NCI-H526 (cell line): ENCODE data around the gene TMA16.

ENCODE experiments used
- DNase-seq, 2 experiments: peaks; one replicate each; lab custom pipeline; 2025; lab: John Stamatoyannopoulos, UW

TMA16 gene

DNA sequence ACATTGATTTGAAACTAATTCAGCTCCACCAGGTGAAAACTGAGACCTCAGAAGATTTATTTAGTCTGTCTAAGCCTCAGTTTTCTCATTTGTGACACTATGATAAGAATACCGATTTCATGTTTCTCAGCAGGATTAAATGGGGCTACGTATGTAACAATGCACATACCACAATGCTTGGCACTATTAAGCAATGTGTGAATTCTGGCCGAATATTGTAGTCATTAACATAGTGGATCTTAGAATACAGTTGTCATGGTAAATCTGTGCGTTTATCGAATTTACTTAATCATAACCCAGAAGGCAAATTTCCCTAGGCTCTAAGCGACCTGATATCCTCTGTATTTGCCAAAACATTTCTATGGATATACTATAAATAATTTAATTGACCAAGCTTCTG is 69.1 kb downstream of the TMA16 start:
- no peak for DNase-seq

- no peak for DNase-seq
Measured at GRCh38 chr4:163564221-163564720, 69.8 kb downstream of the TMA16 start.

DNA sequence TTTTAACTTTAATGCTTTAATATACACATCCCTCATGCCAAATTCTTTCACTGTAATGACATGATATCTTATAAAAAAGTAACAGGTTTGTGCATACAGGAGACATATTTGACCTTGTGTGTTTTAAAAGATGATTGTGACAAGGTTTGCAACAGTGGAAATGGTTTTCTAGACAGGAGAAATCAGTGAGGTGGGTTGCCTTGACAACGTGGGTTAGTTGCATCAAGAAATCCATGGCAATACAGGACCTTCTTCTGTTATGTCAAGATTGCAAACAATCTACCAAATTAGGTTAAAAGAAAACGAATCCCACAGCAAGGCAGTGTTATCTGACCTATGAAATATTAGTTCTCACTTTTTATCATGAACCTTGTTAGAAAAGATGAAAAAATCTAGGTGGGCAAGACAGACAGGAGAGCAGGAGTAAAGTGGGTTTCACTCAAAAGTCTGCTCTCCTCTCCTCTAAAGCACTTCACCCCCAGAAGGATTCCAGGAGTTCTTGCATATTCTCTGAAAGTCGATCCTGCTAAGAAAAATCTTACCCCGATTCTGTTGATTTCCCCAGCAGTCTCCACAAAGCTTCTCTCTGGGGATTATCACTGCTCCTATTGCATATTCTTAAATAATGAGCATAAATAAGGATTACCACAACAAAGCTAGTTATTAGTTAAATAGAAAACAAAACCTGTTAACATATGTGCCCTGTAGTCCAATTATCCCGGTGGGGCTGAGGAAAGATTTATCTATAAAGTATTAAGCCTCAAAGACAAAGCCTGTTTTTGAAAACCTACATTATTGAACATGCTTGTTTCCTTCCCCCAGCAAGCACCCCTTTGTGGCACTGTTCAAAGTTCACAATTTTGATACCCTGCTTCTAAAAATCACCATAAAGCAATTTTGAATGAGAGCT is 71.0 kb downstream of the TMA16 start:
- DNase-seq, result no peak

GRCh38 chr4:163566257-163566796 is 71.8 kb downstream of the TMA16 start:
- DNase-seq, result peak in 1 of 2 experiments; percentile 23

DNA sequence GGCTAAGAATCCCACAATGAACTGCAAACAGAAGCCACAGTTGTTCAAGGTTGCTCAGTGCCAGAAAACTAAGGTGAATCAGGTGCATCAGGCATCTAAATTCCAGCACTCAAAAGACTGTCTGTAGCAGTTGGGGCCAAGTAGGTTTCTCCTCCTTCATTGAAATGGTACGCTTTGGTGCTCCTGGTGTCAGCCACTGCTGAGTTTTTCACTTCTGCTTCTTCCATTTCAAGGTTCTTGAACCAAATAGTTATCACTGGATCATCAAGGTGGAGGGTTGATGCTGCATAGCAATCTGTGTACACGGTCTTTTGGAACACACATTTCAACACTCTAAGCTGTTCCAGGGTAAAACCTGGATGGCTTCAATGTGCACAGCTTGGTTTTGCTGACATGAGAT is 74.4 kb downstream of the TMA16 start:
- no peak for DNase-seq
